K562 (cell line): ENCODE measurements around the gene ATCAY.

Source experiments
- BHLHE40 ChIP-seq: IDR thresholded peaks from 2 replicates; pipeline ENCODE4 v1.6.1; 2011; ENCODE audit warnings: low read length, improper control_type of control experiment
- EZH2 ChIP-seq: IDR thresholded peaks from 2 replicates; pipeline ENCODE4 v1.6.1; 2012; ENCODE audit warnings: low read depth, mild to moderate bottlenecking, inconsistent platforms, low read length, borderline replicate concordance
- FIP1L1 ChIP-seq: fragments of 200-400 bp; formaldehyde crosslinking; IDR thresholded peaks from 2 replicates; pipeline ENCODE4 v1.6.1; 2018; ENCODE audit warnings: mild to moderate bottlenecking, low read depth, low read length; ENCODE audit not compliant: poor library complexity, severe bottlenecking
- FOXK2 ChIP-seq, 2 experiments: fragments of 450-650 bp; IDR thresholded peaks in 1 of 2; conservative IDR thresholded peaks in 1 of 2; 2 replicates each; pipeline ENCODE4 v1.6.1; 2016; ENCODE audit warnings: low read depth in 2 of 2, mild to moderate bottlenecking in 1 of 2
- NFRKB ChIP-seq: fragments of 450-650 bp; IDR thresholded peaks from 2 replicates; pipeline ENCODE4 v1.6.1; 2016; ENCODE audit warnings: low read depth
- NFXL1 ChIP-seq: fragments of 450-650 bp; formaldehyde crosslinking; IDR thresholded peaks from 2 replicates; pipeline ENCODE4 v1.4.0; 2021; ENCODE audit warnings: mild to moderate bottlenecking
- PCBP2 ChIP-seq: fragments of 200-400 bp; formaldehyde crosslinking; IDR thresholded peaks from 2 replicates; pipeline ENCODE4 v1.6.1; 2018; ENCODE audit warnings: low read length, low read depth, mild to moderate bottlenecking, moderate library complexity; ENCODE audit not compliant: poor library complexity, severe bottlenecking
- POLR2A ChIP-seq: fragments of 450-650 bp; conservative IDR thresholded peaks from 2 replicates; pipeline ENCODE4 v1.6.1; 2016
- POLR2AphosphoS5 ChIP-seq: IDR thresholded peaks from 2 replicates; pipeline ENCODE4 v1.6.1; 2011; ENCODE audit warnings: mild to moderate bottlenecking, low read depth, low read length, moderate library complexity; ENCODE audit not compliant: control insufficient read depth, insufficient read depth
- RBM15 ChIP-seq: fragments of 200-400 bp; formaldehyde crosslinking; IDR thresholded peaks from 2 replicates; pipeline ENCODE4 v1.6.1; 2018; ENCODE audit warnings: mild to moderate bottlenecking, low read length, moderate library complexity; ENCODE audit not compliant: insufficient read depth
- SP2 ChIP-seq: IDR thresholded peaks from 2 replicates; pipeline ENCODE4 v1.6.1; 2011; ENCODE audit warnings: mild to moderate bottlenecking, low read depth, low read length, moderate library complexity; ENCODE audit not compliant: poor library complexity, severe bottlenecking; ENCODE audit errors: extremely low read depth
- ZKSCAN1 ChIP-seq: fragments of 150-350 bp; IDR thresholded peaks from 2 replicates; pipeline ENCODE4 v1.6.1; 2016; ENCODE audit warnings: low read depth, low read length
- ZNF282 ChIP-seq: sonication (generic); formaldehyde crosslinking; IDR thresholded peaks from 2 replicates; pipeline ENCODE4 v1.8.1; 2023; ENCODE audit warnings: missing genetic modification reagents
- TF ChIP-seq, protein P1 (sequence below), 3 experiments: IDR thresholded peaks in 2 of 3; conservative IDR thresholded peaks in 1 of 3; 2 replicates each; pipeline ENCODE4 v1.5.1; 2011 to 2012; ENCODE audit warnings: low read length in 3 of 3, mild to moderate bottlenecking in 3 of 3, control low read depth in 2 of 3, improper control_type of control experiment in 1 of 3, inconsistent platforms in 1 of 3, low read depth in 1 of 3, mixed read lengths in 1 of 3, moderate library complexity in 1 of 3; ENCODE audit not compliant: insufficient read depth in 2 of 3

DNA sequence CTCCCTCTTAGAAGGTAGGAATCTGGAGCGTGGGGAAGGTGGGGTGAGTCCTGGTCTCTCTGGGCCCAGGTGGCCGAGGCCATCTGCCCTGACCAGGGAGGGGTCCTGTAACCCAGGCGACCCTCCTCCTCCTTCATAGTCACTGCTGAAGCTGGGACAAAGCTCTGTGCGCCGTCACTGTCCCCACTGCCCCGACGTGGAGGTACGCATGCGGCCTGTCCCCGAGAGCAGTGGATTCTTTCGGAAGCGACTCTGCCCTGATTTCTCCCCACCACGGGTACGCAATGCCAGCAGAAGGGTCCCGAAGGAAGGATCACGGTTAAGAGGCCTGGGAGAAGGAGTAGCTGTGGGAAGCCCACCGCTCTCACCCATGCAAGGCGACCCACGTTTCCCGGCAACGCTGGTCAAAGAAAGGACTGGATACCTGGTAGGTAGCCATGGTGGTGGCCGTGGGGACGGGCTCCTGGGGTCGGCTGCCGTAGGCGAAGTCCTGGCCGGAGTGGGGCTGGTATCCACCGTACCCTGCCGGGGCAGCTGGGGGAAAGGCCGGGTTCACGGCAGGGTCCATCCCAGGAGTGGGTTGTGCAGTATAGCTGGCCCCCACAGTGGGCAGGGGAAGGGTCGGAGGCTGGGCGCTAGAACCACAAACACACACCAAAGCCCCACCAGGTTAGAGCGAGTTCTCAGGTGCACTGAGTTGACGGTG is 46.0 kb upstream of the ATCAY start:
- no peak for TF ChIP-seq ZKSCAN1
- TF ChIP-seq PCBP2 = no peak
- TF ChIP-seq SP2 = no peak
- no peak for TF ChIP-seq POLR2AphosphoS5
- TF ChIP-seq FIP1L1 = no peak
- TF ChIP-seq EZH2 = no peak
- no peak for TF ChIP-seq NFRKB
- no peak for TF ChIP-seq BHLHE40
- TF ChIP-seq FOXK2 (conservative IDR thresholded peaks at IDR 0.05 in 1 of 2, IDR thresholded peaks at IDR 0.05 in 1 of 2; ENCODE audit: low read depth in 2 of 2) = no peak
- no peak for TF ChIP-seq RBM15
- no peak for TF ChIP-seq NFXL1 (CRISPR knock-in tag)
- TF ChIP-seq POLR2A = no peak
- TF ChIP-seq, protein P1, sequence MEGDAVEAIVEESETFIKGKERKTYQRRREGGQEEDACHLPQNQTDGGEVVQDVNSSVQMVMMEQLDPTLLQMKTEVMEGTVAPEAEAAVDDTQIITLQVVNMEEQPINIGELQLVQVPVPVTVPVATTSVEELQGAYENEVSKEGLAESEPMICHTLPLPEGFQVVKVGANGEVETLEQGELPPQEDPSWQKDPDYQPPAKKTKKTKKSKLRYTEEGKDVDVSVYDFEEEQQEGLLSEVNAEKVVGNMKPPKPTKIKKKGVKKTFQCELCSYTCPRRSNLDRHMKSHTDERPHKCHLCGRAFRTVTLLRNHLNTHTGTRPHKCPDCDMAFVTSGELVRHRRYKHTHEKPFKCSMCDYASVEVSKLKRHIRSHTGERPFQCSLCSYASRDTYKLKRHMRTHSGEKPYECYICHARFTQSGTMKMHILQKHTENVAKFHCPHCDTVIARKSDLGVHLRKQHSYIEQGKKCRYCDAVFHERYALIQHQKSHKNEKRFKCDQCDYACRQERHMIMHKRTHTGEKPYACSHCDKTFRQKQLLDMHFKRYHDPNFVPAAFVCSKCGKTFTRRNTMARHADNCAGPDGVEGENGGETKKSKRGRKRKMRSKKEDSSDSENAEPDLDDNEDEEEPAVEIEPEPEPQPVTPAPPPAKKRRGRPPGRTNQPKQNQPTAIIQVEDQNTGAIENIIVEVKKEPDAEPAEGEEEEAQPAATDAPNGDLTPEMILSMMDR (IDR thresholded peaks at IDR 0.05 in 2 of 3, conservative IDR thresholded peaks at IDR 0.05 in 1 of 3; ENCODE audit: insufficient read depth in 2 of 3, low read depth in 1 of 3, low read length in 3 of 3) = no peak
- no peak for TF ChIP-seq ZNF282 (CRISPR knock-in tag)
